ENCODE results near the gene ACYP2.
A peak's percentile ranks its signal among the peaks of the same experiment; 100 is the strongest.
"Not testable (repeated sequence)": the region's sequence is repeated elsewhere in the genome, so short reads cannot be mapped to it uniquely, and the experiment has no call there.

Gene ACYP2

DNA sequence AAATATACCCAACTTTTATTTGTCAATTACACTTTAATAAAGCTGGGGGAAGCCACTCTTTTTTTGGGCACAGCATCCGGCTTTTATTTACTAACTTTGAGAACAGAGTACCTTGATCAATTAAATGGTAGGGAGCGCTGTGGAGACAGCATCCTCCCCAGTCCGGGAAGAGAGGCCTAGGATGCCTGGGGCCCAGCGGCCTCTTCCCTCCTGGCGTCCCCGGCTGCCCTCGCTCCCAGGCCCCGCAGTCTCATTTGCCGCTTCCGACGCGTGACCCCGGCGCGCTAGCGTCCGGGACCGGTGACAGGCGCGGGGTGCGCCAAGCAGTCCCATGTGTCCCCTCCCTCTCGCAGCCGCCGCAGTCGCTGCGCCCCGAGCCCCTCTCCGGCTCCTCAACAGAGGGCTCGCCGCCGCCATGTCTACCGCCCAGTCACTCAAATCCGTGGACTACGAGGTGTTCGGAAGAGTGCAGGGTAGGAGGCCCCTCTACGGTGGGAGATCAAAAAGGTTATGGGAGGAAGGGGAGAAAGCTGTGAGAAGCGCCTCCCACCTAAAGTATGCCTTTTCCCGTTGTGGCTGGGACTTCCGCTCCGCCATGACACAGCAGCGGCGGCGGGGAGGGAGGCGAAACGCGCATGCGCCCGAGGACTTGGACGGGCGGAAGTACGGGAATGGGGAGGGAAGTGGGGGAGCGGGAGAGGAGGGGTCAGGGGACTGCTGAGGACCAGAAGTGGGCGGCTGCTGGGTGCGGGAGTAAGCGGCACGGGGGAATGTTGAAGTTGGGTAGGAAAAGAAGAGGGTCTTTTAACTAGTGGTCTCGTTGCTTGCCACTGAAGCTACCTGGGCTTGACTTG, at the start of gene ACYP2:
TSS of gene ACYP2 (plus strand) at position 332 of the 854 bp plus-strand sequence.
- DNase-seq, result peak; percentile 49

DNA sequence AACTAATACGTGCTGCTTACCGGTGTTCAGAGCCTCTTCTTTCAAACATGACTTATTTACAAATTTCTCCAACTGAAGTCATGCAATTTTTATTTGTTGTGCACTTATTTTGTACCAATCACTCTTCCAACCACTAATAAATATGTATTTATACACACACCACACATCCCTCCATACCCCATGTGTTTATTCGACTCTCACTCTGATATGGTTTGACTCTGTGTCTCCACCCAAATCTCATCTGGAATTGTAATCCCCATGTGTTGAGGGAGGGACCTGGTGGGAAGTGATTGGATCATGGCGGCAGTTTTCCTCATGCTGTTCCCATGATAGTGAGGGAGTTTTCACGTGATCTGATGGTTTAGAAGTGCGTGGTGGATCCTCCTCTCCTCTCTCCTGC, 49.5 kb upstream of the ACYP2 start:
- DNase-seq, result no peak

DNA sequence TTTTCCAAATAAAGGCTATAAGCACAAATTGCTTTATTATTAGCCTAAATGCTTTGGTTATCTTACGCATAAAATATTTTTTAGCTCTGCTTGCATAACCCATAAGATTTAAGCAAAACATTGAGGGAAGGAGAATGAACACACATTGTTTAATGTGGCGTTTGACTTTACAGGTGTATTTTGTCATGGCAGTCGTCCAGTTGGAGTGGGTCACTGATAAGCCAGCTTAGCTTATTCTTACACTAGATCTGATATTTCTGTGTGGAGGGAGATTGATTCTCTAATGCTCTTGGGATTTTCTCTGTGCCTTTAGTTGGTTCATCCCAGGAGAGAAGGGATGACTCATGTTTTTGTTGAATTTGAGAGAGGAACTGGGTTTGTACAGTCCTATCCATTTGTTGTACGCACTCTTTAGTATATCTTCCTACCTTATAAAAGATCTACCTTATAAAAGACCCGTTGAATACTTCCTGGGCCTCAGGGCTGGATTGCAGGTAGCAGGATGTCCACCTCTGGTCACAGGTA, 47.5 kb upstream of the ACYP2 start:
- DNase-seq, result no peak

DNA sequence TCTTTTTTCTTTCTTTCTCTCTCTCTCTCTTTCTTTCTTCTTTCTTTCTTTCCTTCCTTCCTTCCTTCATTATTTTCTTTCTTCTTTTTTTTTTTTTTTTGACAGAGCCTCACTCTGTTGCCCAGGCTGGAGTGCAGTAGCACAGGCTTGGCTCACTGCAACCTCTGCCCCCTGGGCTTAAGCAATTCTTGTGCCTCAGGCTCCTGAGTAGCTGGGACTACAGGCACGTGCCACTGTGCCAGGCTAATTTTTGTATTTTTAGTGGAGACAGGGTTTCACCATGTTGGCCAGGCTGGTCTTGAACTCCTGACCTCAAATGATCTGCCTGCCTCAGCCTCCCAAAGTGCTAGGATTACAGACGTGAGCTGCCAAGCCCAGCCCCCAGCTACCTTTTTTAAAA, 42.9 kb upstream of the ACYP2 start:
- DNase-seq, result not testable (repeated sequence)

GRCh38 chr2:54073796-54074195, 41.6 kb upstream of the ACYP2 start:
- no peak for DNase-seq

- DNase-seq, result no peak
Measured at GRCh38 chr2:54074606-54075341, 40.6 kb upstream of the ACYP2 start.

- no peak for DNase-seq
Measured at GRCh38 chr2:54076586-54076985, 38.8 kb upstream of the ACYP2 start.

DNA sequence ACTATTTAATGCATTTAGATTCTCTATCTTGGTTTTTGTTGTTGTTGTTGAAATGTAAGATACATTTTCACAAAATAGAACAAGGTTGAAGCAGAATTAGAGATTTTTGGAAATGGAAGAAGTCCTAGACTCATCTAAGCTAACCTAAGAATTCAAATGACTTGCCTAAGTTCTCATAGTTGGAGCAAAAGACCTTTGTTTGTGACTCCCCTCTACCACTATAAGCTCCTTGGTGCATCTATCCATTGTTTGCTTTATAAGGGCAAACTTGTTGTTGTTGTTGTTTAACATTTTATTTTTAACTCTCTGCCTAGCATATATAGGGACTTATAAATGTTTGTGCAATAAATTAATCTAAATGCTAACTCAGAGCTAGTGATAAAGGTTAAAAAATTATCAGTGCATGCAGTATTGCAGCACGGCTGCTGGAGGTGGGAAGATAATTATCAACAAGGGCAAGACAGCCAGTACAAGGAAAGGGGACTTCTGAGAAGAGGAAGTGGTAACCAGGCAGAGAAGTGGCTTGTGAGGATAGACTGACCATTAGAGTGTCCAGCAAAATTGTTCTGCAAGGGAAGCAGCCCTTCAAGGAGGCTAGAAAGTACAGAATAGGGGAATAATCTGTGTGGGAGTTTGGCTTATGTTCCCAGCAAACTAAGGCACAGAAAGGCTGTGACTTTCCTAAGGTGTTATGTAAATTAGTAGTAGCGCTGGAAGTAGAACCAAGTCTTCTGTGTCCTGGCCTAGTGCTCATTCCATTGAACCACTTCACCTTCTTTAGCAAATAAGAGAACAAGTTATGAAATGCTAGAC, 38.1 kb upstream of the ACYP2 start:
- DNase-seq, result no peak

GRCh38 chr2:54079331-54079730, 36.1 kb upstream of the ACYP2 start:
- no peak for DNase-seq

GRCh38 chr2:54081574-54081973, 33.8 kb upstream of the ACYP2 start:
- DNase-seq, result no peak

- no peak for DNase-seq
Measured at GRCh38 chr2:54083021-54083420, 32.4 kb upstream of the ACYP2 start.

DNA sequence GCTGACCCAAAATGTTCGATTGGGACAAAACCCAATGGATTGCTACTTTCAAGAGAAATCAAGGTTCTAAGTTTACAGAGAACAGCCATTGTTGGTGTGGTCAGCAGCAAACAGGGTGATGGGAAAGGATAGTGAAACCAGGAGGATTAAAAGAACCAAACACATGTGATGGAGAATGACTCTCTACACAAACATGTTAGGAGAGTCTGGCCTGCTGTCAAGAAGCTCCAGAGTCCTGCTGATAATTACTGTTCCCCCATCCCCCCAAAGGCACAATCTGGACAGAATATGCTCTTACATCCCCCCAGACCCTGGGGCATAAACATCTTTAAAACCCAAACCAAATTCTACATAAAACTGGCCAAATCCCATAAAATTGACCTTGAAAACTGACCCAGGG, 32.0 kb upstream of the ACYP2 start:
- no peak for DNase-seq

- no peak for DNase-seq
Measured at GRCh38 chr2:54084600-54084999, 30.8 kb upstream of the ACYP2 start.

- DNase-seq, result no peak
Measured at GRCh38 chr2:54085069-54085468, 30.3 kb upstream of the ACYP2 start.

DNA sequence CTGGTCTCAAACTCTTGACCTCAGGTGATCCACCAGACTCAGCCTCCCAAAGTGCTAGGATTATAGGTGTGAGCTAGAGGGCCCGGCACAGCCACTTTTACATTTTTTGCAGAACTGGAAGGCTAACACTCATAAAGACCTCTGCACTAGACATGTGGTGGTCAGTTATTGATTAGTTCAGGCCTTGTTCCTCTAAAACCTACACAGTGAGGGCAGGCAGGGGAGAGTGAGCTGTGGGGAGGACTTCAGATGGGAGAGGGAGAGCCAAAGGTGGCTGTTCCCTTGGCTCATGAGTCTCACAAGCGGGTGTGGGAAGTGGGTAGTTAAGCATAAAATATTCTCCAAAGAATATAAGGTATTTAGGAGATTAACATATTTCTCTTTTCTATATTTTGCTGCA, 29.3 kb upstream of the ACYP2 start:
- DNase-seq, result no peak

DNA sequence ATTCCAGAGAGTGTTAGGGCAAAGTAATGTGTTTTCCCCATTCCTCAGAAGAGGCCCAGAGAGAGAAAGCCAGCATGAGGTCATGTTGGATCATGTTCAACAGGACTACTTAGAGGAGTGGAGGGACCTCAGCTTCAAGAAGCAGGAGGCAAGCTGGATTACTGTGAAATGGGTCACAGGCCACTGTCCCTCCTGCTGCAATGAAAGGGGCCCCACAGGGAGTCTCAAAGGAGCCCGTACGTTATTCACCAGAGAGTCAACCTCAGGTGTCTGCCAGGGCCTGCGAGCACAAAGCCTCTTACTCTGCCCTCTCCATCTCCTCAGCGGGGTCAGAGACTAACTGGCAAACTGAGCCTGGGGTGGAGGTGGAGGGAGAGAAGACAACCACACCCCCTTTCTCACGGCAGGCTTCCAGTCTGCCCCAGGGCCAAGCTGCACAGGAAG, 27.2 kb upstream of the ACYP2 start:
- no peak for DNase-seq

- DNase-seq, result no peak
Measured at GRCh38 chr2:54088719-54089118, 26.7 kb upstream of the ACYP2 start.

- no peak for DNase-seq
Measured at GRCh38 chr2:54090521-54091117, 24.8 kb upstream of the ACYP2 start.

GRCh38 chr2:54092940-54093339, 22.5 kb upstream of the ACYP2 start:
- DNase-seq, result no peak

DNA sequence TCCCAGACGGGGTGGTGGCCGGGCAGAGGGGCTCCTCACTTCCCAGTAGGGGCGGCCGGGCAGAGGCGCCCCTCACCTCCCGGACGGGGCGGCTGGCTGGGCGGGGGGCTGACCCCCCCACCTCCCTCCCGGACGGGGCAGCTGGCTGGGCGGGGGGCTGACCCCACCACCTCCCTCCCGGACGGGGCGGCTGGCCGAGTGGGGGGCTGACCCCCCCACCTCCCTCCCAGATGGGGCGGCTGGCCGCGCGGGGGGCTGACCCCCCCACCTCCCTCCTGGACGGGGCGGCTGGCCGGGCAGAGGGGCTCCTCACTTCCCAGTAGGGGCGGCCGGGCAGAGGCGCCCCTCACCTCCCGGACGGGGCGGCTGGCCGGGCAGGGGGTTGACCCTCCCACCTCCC, 20.0 kb upstream of the ACYP2 start:
- not testable (repeated sequence) for DNase-seq

DNA sequence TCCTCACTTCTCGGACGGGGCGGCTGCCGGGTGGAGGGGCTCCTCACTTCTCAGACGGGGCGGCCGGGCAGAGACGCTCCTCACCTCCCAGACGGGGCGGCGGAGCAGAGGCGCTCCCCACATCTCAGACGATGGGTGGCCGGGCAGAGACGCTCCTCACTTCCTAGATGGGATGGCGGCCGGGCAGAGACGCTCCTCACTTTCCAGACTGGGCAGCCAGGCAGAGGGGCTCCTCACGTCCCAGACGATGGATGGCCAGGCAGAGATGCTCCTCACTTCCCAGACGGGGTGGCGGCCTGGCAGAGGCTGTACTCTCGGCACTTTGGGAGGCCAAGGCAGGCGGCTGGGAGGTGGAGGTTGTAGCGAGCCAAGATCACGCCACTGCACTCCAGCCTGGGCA, 19.3 kb upstream of the ACYP2 start:
- not testable (repeated sequence) for DNase-seq

- DNase-seq, result no peak
Measured at GRCh38 chr2:54097124-54097523, 18.3 kb upstream of the ACYP2 start.

DNA sequence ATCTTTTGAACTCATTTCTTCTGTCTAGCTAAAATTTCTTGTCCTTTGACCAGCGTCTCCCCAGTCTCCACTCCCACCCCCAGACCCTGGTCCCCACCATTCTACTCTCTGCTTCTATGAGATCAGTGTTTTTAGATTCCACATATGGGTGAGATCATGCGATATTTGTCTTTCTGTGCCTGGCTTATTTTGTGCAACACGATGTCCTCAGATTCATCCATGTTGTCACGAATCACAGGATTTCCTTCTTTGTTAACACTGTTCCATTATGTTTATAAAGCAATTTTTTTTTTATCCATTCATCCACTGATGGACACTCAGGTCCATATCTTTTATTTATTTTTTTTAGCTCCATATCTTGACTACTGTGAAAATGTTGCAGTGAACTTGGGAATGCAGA, 16.0 kb upstream of the ACYP2 start:
- DNase-seq, result no peak
